Measurements from ENCODE around the gene NMU.

The NMU gene

DNA sequence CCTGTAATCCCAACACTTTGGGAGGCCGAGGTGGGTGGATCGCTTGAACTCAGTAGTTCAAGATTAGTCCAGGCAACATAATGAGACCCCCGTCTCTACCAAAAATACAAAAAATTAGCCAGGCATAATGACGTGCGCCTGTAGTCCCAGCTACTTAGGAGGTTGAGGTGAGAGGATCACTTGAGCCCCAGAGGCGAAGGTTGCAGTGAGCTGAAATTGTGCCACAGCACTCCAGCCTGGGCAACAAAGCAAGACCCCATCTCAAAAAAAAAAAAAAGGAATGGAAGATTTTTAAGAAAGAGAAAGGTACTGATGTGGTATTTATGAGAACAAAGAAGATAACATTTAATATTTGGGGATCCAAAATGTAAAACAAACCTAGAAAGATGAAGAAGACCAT, 27.0 kb upstream of the NMU start:
- H4K20me1 ChIP-seq (ENCODE audit: control insufficient read depth, insufficient read depth, low read depth, low read length): no peaks in the 10 kb centered on the region
- H3K4me2 ChIP-seq (ENCODE audit: low read length): no peak overlapping the region
- H3K36me3 ChIP-seq (ENCODE audit: control insufficient read depth, low read length): no peaks in the 10 kb centered on the region
- H3K9me2 ChIP-seq (replicated peaks; ENCODE audit: control insufficient read depth, low read length): no peaks in the 10 kb centered on the region
- peaks cover 5% of the 10 kb centered on the region; the same call in 1 of the 2 replicates for H3K27me3 ChIP-seq (ENCODE audit: control insufficient read depth, low read length)
- no peak overlapping the region for H3K27ac ChIP-seq (ENCODE audit: low read depth, low read length)
- TF ChIP-seq, protein P1, sequence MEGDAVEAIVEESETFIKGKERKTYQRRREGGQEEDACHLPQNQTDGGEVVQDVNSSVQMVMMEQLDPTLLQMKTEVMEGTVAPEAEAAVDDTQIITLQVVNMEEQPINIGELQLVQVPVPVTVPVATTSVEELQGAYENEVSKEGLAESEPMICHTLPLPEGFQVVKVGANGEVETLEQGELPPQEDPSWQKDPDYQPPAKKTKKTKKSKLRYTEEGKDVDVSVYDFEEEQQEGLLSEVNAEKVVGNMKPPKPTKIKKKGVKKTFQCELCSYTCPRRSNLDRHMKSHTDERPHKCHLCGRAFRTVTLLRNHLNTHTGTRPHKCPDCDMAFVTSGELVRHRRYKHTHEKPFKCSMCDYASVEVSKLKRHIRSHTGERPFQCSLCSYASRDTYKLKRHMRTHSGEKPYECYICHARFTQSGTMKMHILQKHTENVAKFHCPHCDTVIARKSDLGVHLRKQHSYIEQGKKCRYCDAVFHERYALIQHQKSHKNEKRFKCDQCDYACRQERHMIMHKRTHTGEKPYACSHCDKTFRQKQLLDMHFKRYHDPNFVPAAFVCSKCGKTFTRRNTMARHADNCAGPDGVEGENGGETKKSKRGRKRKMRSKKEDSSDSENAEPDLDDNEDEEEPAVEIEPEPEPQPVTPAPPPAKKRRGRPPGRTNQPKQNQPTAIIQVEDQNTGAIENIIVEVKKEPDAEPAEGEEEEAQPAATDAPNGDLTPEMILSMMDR (IDR thresholded peaks at IDR 0.05; ENCODE audit: low read depth, low read length, poor library complexity, severe bottlenecking): no peak
- H3K4me3 ChIP-seq (ENCODE audit: low read length): no peak overlapping the region
- H3K79me2 ChIP-seq (ENCODE audit: control insufficient read depth, low read length): no peaks in the 10 kb centered on the region
- no peaks in the 10 kb centered on the region for H3F3A ChIP-seq (ENCODE audit: control insufficient read depth, insufficient read depth)
- no peaks in the 10 kb centered on the region for H3K9me3 ChIP-seq (ENCODE audit: control insufficient read depth, insufficient read depth, low read length)
- no peaks in the 10 kb centered on the region for H3K4me1 ChIP-seq (ENCODE audit: control insufficient read depth, low read length)

DNA sequence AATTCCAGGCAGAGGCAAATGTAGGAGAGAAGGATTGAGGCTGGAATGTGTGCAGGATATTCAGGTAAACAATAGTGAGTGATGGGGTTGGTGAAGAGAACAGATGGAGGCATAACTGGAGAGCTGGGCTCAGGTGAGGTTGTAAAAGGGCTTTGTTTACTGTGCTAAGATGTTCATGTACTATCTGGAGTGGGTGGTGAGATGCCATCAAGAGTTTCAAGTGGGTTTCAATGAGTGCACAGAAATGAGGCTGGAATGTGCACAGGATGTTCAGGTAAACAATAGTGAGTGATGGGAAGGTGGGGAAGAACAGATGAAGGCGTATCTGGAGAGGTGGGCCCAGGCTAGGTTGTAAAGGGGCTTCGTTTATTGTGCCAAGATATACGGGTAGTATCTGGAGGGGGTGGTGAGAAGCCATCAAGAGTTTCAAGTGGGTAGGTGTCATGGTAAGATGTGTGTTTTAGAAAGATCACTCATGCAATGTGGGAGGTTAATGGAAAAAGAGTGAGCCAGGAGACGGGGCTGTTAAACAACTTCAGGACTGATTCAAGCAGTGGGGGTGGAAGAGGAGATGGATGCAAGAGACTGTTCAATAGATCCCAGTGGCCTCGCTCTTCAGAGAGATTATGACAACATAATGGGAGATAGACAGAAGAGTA, 25.4 kb upstream of the NMU start:
- H3F3A ChIP-seq (ENCODE audit: control insufficient read depth, insufficient read depth): no peaks in the 10 kb centered on the region
- no peaks in the 10 kb centered on the region for H3K9me2 ChIP-seq (replicated peaks; ENCODE audit: control insufficient read depth, low read length)

DNA sequence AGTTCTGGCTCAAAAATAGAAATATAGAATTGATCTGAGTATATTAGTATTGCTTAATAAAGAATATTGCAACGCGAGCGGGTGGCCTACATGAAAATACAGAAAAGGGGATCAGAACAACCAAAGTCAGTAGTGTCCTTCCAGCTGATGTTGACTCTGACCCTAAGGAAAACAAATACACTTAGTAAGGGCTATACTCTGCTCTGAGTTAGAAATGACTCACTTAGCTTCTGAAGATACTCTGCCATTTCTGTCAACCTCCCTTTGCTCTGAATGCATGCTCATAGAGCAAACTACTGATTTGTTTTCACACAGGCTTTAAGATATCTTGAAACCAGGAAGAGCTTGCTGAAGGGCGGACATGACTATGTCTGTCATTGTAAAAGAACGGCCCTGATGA, 22.6 kb upstream of the NMU start:
- no peaks in the 10 kb centered on the region for H3K36me3 ChIP-seq (ENCODE audit: control insufficient read depth, low read length)
- H3K4me3 ChIP-seq (ENCODE audit: low read length): no peak overlapping the region
- no peaks in the 10 kb centered on the region for H3F3A ChIP-seq (ENCODE audit: control insufficient read depth, insufficient read depth)
- no peaks in the 10 kb centered on the region for H4K20me1 ChIP-seq (ENCODE audit: control insufficient read depth, insufficient read depth, low read depth, low read length)
- H3K79me2 ChIP-seq (ENCODE audit: control insufficient read depth, low read length): no peaks in the 10 kb centered on the region
- TF ChIP-seq, protein P1 (IDR thresholded peaks at IDR 0.05; ENCODE audit: low read depth, low read length, poor library complexity, severe bottlenecking): no peak
- TF ChIP-seq EZH2phosphoT487 (IDR thresholded peaks at IDR 0.05; ENCODE audit: borderline replicate concordance, low read length): no peak
- no peak overlapping the region for H3K4me2 ChIP-seq (ENCODE audit: low read length)
- H3K9me3 ChIP-seq (ENCODE audit: control insufficient read depth, insufficient read depth, low read length): no peaks in the 10 kb centered on the region
- no peak overlapping the region for H3K27ac ChIP-seq (ENCODE audit: low read depth, low read length)
- H3K4me1 ChIP-seq (ENCODE audit: control insufficient read depth, low read length): no peaks in the 10 kb centered on the region
- H3K27me3 ChIP-seq (ENCODE audit: control insufficient read depth, low read length): no peaks in the 10 kb centered on the region
- H3K9me2 ChIP-seq (replicated peaks; ENCODE audit: control insufficient read depth, low read length): no peaks in the 10 kb centered on the region; the same call in 1 of the 2 replicates

More for the DNA sequence above, 25.4 kb upstream of the NMU start:
- Histone ChIP-seq H3K4me1 (ENCODE audit: control insufficient read depth, low read length) (no peaks in the 10 kb centered on the region), H3K4me2 (ENCODE audit: low read length) (no peak overlapping the region), H3K9me3 (ENCODE audit: control insufficient read depth, insufficient read depth, low read length) (no peaks in the 10 kb centered on the region), H3K79me2 (ENCODE audit: control insufficient read depth, low read length) (no peaks in the 10 kb centered on the region), H3K27ac (ENCODE audit: low read depth, low read length) (no peak overlapping the region), H3K4me3 (ENCODE audit: low read length) (no peak overlapping the region), H3K36me3 (ENCODE audit: control insufficient read depth, low read length) (no peaks in the 10 kb centered on the region), H3K27me3 (ENCODE audit: control insufficient read depth, low read length) (peaks cover 5% of the 10 kb centered on the region; the same call in 1 of the 2 replicates), H4K20me1 (ENCODE audit: control insufficient read depth, insufficient read depth, low read depth, low read length) (no peaks in the 10 kb centered on the region)
- TF ChIP-seq, protein P1 (IDR thresholded peaks at IDR 0.05; ENCODE audit: low read depth, low read length, poor library complexity, severe bottlenecking): no peak
- TF ChIP-seq EZH2phosphoT487 (IDR thresholded peaks at IDR 0.05; ENCODE audit: borderline replicate concordance, low read length): no peak

Measured in DOHH2 (cell line).